DMS79 treated with DMSO at 0.1 percent for 48 hours (cell line): ENCODE data around the gene TTC23.
A peak's percentile ranks its signal among the peaks of the same experiment; 100 is the strongest.

Experiments used
- DNase-seq: peaks from one replicate; lab custom pipeline; 2025; lab: John Stamatoyannopoulos, UW

Gene TTC23

GRCh38 chr15:99101501-99101900 is 147.9 kb downstream of the TTC23 start:
- no peak for DNase-seq

- DNase-seq, result peak; percentile 40
Measured at GRCh38 chr15:99100245-99101173, 148.9 kb downstream of the TTC23 start.

GRCh38 chr15:99099661-99100060 is 149.7 kb downstream of the TTC23 start:
- no peak for DNase-seq

- no peak for DNase-seq
Measured at GRCh38 chr15:99098991-99099390, 150.4 kb downstream of the TTC23 start.

GRCh38 chr15:99098426-99098825 is 151.0 kb downstream of the TTC23 start:
- DNase-seq, result no peak

- no peak for DNase-seq
Measured at GRCh38 chr15:99097441-99098410, 151.7 kb downstream of the TTC23 start.

- DNase-seq, result no peak
Measured at GRCh38 chr15:99096894-99097426, 152.4 kb downstream of the TTC23 start.

GRCh38 chr15:99096173-99096893 is 153.0 kb downstream of the TTC23 start:
- no peak for DNase-seq

GRCh38 chr15:99095626-99096025 is 153.8 kb downstream of the TTC23 start:
- DNase-seq, result no peak

GRCh38 chr15:99092554-99093172 is 156.7 kb downstream of the TTC23 start:
- no peak for DNase-seq

GRCh38 chr15:99090938-99091337 is 158.4 kb downstream of the TTC23 start:
- DNase-seq, result no peak

GRCh38 chr15:99090011-99090699 is 159.2 kb downstream of the TTC23 start:
- DNase-seq, result no peak

GRCh38 chr15:99087405-99087943 is 161.9 kb downstream of the TTC23 start:
- no peak for DNase-seq

GRCh38 chr15:99086327-99086667 is 163.1 kb downstream of the TTC23 start:
- no peak for DNase-seq
